Skeletal muscle cell (primary cell): ENCODE data around the gene PRSS1.
"Not testable (repeated sequence)": the region's sequence is repeated elsewhere in the genome, so short reads cannot be mapped to it uniquely, and the experiment has no call there.

ENCODE experiments used
- DNase-seq: peaks from one replicate; pipeline ENCODE4 v3.0.0-alpha.2; 2010; ENCODE audit warnings: low read depth
- H3K4me3 ChIP-seq: 2 replicates; pipeline ENCODE4 v1.5.1; 2011; ENCODE audit warnings: low read depth, mild to moderate bottlenecking, control low read depth, low read length, moderate library complexity

PRSS1 gene

DNA sequence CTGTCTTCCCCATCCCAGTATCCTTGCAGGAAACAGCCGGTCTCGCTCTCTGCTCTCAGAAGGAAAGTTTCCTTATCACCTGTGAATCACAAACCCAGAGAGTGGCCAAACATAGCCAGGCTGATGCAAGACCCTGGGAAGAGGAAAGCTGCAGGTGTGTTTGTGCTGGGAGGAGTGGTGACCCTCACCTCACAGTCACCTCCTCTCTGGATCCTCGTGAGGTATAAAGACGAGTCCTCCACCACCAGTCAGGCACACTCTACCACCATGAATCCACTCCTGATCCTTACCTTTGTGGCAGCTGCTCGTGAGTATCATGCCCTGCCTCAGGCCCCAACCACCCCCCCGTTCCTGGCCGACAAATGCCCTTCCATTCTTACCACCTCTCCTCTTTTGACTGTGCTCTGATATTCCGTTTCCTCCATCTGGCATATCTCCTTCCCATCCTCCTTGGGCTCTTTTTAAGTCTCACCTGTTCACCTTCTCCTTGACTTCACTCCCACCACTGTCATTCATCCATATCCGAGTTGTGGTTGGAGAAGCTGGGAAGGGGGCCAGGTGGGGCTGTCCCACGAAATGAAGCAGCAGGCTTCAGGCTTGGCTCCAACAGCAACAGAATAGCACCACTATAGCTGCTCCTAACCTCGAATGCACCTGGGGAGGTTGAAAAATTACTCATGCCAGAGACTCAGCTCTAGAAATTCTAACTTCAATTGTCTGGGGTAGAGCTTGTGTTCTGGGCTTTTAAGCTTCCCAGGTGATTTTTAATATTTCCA is at the start of gene PRSS1:
Gene PRSS1, plus strand, starts transcription at position 255 of the 776 bp plus-strand sequence. Its CDS starts 13 bp downstream, at position 268.
- DNase-seq: no peak
- no peak within 1 kb of the TSS for H3K4me3 ChIP-seq

DNA sequence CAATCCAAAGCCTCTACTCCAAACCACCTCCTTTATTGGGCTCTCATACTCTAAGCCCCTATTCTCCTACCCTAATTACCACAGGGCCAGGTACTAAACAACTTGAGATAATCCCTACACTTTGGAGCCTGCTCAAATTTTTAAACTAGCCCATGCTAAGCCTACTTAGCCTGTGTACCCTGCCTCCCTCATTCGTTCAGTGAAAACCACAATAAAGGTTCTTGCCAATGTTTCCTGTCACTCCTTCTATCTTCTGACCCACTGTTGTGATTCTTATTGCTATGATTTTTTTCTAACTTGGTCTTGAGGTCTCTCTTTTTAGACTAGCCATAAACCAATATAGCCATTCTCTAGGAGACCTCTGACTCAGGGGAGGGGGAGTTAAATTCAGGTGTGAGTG is 48.3 kb upstream of the PRSS1 start:
- not testable (repeated sequence) for H3K4me3 ChIP-seq, DNase-seq

DNA sequence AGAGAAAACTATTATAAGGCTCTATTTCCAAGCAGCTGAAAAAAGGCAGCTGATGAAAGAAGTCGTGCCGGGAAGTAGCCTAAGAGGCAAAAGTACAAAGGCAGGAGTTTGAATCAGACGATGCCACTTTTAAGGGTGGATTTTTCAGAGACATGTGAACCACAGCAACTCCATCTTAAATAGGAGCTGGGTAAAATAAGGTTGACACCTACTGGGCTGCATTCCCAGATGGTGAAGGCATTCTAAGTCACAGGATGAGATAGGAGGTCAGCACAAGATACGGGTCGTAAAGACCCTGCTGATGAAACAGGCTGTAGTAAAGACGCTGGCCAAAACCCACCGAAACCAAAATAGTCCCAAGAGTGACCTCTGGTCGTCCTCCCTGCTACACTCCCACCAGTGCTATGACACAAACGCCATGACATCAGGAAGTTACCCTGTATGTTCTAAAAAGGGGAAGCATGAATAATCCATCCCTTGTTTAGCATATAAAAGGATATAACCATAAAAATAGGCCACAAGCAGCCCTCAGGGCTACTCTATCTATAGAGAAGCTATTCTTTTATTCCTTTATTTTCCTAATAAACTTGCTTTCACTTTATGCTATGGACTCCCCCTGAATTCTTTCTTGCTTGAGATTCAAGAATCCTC is 45.5 kb upstream of the PRSS1 start:
- no peak overlapping the region for H3K4me3 ChIP-seq
- DNase-seq: no peak

DNA sequence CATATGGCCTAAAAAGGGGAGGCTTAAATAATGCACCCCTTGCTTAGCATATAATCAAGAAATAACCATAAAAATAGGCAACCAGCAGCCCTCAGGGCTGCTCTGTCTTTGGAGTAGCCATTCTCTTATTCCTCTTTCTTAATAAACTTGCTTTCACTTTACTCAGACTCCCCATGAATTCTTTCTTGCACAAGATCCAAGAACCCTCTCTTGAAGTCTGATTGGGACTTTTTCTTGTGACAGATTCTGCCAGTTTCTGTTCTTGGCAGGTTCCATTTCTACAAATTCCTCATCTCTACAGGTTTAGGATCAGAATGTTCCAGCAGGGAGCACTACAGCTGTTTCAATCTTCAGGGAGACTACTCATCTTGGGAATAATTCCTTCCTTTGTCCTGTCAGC is 40.5 kb upstream of the PRSS1 start:
- not testable (repeated sequence) for DNase-seq, H3K4me3 ChIP-seq

DNA sequence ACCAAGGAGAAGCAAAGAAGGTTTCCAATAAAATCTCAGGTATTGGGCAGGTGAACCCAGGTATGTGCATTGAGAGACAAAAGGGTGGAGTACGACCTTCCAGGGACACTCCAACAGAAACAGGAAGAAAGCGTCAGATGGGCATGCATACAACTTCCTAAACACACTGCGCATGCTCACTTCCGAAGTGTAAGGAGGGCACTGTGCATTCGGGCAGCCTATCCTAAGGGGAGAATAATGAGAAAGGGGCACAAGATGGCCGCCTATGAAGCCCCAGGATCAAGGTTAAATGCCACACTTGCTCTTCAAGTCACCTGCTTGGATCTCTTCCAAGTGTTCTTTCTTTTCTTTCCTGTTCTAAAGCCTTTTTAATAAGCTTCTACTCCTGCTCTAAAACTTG is 39.4 kb upstream of the PRSS1 start:
- DNase-seq: no peak

DNA sequence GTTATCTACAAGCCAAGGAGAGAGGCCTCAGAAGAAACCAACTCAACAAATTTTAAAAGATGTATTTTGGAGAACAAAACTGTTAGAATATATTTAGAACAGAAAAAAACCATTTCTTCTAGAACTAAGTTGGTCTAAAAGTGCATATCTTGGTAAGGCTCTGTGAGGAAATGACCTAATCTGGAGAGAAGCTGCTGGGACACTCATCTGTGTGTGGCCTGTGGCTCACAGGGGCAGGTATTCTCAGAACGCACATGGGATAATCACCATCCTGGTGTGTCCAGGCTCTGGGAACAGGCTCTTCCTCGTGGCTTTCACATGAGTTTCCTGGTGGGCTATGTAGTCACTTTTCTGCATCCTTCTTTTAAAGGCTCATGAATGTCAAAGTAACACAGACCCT is 38.1 kb upstream of the PRSS1 start:
- DNase-seq: no peak
- no peak overlapping the region for H3K4me3 ChIP-seq

More for the DNA sequence above, 39.4 kb upstream of the PRSS1 start:
- no peak overlapping the region for H3K4me3 ChIP-seq

DNA sequence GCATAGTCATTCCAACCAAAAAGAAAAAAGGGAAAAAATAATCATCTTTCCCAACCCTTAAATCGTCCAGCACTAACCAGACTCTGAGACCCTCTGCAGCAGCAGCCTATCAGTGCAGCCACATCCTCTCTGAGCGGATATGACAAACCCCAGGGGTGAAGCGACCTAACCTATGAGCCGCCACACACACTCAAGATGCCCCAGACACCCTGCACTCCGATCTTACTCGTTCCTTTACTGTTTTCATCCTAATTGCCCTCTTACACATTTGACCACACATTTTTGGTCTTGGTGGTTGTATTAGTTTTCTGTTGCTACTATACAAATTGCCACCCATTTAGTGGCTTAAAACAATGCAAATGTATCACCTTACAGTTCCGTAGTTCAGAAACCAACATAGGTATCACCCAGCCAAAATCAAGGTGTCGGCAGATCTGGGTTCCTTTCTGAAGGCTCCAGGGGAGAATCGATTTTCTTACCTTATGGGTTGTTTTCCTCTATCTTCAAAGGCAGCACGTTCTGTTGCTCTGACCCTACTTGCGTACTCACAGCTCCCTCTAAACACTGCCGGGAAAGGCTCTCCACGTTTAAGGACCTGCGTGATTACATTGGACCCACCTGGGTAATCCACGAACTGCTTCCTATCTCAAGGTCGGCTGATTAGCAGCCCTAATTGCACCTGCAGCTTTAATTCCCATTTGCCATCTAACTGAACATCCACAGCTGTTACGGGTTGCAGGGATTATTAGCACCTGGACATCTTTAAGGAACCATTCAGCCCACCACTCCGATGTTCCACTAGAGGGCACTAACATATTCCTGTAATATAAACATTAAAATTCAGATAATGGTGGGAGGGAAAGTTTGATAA is 37.3 kb upstream of the PRSS1 start:
- DNase-seq: no peak

DNA sequence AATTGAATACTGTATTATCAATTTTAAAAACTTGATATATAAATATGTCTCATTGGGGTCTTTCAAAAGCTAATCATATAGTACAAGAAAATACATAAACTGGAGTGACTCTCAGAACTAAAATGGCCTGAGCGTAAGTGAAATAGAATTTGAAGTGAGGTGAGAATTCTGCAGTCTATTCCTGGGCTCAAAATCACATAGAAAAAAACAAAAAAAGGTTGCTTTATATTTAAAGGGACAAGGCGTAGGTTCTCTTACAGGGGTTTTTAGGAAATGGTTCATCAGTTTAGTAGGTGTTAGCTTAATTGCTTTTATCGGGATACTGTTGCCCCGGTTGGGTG is 36.7 kb upstream of the PRSS1 start:
- no peak overlapping the region for H3K4me3 ChIP-seq

More for the DNA sequence above, 37.3 kb upstream of the PRSS1 start:
- H3K4me3 ChIP-seq: no peak overlapping the region

DNA sequence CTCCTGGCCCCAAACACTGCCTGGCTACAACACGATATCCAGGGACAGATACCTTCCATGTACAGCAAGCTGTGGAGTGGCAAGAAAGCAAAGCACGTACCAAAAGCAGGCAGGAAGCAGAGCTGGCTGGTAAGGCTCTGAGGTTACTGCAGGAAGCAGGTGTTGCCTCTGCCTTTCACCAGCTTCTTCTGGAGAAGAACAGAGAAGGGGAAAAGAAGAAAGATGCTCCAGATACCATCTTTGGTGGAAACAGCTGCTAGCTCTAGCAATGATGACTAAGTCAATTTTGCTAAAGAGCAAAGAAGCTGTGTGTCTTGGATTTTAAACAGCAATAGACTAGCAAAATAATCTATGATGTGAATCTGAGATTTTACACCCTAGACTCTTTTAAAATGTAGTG is 34.9 kb upstream of the PRSS1 start:
- no peak for DNase-seq
- no peak overlapping the region for H3K4me3 ChIP-seq

More for the DNA sequence above, 36.7 kb upstream of the PRSS1 start:
- no peak for DNase-seq

DNA sequence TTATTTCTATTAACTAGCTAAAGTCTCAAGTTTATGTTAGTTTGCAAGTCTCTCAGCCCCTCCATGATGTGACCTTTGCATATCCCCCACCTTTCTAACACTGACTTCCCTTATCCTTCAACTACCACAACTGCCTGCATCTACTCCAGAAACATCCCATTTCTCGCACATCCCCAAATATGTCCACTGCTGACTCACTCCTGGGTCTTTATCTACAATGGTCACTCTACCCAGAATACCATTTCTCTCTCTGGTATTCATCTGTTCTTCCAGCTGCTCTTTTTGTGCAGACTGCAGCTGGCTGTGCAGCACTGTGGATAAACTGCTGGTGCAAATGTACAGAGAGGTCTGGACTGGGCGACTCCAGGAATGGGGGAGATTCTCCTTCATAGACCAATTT is 32.7 kb upstream of the PRSS1 start:
- no peak overlapping the region for H3K4me3 ChIP-seq
- DNase-seq: no peak

DNA sequence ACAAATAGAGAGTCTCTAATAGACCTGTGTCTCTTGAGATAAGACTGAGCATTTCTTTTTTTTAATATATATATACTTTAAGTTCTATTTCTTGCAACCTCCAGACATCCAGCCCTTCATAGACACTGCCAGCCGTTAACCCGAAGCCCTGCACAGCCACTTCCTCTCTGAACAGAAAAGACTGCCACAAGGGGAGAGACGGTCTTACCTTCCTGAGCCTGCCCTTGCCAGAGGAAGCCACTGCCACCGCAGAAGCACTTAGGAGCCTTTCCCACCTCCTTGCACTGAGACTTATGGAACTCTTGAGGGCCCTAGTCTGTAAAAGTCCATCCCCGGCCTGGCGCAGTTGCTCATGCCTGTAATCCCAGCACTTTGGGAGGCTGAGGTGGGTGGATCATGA is 31.8 kb upstream of the PRSS1 start:
- H3K4me3 ChIP-seq: no peak overlapping the region

DNA sequence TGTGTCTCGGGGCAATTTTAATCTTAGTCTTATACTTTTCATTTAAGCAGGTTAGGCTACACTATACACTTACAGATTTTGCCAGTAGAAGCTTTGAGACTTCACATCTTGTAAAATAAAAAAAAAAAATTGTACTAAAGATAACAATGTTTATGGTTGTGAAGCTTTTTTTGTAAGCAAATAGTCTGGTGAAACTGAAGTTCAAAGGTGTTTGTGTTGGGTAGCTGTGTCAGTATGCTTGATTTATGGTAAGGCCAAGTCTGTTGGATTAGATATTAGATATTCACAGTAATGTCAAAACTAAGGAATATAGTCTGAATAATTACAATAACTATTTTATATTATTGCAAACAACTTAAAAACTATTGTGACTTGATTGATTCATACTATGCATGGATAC is 31.0 kb upstream of the PRSS1 start:
- no peak for DNase-seq
- no peak overlapping the region for H3K4me3 ChIP-seq

More for the DNA sequence above, 31.8 kb upstream of the PRSS1 start:
- no peak for DNase-seq

DNA sequence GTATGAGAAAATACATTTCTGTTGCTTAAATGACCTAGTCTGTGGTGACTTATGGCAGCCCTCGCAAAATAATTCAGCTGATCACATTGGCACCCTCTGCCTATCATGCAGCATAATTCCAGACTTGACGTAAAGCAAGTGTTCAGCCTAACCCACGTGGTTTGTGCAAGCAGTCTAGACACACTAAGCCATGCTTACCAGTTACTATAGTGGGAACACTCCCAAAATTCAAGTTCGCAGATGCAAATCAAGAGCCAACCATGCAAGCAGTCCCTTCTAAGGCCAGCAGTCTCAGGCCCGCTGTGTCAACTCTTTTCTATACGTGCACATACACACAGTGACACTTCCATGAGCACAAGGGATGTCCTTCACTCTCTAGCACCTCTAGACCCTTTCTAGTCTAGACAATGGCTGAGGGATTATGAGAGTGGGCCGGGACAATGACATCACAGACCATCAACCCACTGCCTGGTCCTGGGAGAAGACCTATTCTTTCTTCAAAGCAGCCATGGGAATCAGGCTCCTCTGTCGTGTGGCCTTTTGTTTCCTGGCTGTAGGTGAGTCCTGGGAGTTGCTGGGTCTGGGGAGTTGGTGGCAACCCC is 29.0 kb upstream of the PRSS1 start:
- H3K4me3 ChIP-seq: no peak overlapping the region
- DNase-seq: no peak

DNA sequence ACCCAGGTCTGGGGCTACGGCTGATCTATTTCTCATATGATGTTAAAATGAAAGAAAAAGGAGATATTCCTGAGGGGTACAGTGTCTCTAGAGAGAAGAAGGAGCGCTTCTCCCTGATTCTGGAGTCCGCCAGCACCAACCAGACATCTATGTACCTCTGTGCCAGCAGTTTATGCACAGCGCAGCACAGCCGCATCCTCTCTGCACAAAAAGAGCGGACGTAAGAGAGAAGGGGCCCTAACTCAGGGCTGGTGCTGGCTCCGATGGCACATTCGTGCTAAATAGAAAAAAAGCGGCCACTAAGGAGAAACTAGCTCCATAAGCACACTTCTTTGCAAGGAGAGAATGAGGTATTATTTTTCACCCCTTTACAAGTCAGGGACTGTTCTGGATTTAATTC is 28.3 kb upstream of the PRSS1 start:
- no peak overlapping the region for H3K4me3 ChIP-seq

DNA sequence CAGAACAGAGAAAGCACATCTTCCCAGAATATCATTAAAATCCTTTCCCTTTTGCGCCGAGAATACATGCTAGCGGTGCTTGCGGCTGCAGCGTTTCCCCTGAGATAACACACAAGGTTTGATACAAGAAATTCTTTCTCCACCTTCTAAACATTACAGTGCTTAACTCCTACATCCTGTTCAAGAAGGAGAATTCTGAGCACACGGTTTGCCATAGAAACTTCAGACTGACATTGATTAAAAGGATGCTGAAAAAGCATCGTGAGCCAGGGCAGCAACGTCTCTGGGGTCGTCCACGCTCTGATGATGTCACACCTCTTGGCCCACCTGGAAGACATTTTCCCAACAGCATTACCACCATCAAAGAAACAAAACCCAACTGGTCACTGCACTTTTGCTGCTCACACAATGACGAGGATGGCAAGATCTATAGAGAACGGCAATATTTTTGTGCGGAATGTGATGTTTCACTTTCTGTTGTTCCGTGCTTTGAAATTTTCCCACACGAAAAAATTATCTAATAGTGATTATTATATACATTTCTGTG is 27.0 kb upstream of the PRSS1 start:
- H3K4me3 ChIP-seq: no peak overlapping the region
- no peak for DNase-seq

More for the DNA sequence above, 28.3 kb upstream of the PRSS1 start:
- no peak for DNase-seq

DNA sequence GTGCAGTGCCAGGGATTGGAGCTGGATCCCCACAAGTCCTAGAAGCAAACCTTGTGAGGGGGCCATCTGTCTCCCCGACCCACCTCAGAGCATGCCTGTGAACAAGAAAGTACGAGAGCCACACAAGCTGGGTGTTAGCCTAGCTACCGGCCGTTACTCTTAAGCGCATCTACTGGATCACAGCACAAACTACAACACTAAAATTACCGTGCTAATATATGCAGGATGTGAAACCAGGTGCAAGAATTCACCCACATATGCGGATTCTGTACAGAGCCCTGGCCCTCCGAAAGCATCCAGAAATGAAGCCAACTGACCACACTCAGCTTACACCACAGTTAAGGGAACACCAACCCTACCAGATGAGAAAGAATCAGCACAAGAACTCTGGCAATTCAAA is 16.0 kb upstream of the PRSS1 start:
- DNase-seq: no peak
- no peak overlapping the region for H3K4me3 ChIP-seq

DNA sequence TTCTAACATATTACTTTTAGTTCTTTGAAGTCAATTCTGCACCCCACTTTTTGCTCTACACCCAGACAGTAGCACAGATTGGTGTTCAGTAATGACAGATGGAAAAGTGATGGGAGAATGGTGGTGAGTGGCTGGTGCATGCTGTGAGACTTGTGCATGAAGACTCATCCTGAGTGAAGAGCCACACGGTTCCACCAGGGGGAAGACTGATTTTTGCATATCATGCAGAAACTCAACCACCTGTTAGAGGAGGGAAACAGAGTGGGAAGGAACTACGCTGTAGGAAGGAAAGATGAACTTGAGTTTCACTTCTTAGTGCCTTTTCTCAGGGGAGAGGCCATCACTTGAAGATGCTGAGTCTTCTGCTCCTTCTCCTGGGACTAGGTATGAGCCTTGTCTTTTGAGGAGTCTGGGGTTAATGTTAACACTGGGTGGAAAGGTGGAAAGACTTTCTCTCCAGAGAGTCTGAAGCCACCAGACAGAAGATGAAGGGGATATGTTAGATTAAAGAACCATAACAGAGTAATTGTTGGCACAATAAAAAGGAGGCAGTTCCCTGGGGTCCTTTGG is 9.3 kb upstream of the PRSS1 start:
- H3K4me3 ChIP-seq: no peak overlapping the region
- DNase-seq: no peak

DNA sequence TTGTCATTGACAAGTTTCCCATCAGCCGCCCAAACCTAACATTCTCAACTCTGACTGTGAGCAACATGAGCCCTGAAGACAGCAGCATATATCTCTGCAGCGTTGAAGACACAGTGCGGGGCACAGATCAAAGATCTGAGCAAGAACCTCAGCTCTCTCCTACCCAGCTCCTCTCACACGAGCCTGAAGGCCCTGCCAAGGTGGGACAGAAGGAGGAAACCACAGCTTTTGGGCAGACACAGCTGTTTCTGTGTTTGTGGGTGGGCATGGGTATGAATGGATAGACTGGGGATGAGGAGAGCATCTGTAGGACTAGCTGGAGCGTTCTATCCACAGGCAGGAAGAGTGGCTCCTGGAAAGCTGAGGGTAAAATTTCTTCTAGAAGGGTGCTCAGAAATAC is 8.5 kb upstream of the PRSS1 start:
- DNase-seq: no peak
- H3K4me3 ChIP-seq: no peak overlapping the region

DNA sequence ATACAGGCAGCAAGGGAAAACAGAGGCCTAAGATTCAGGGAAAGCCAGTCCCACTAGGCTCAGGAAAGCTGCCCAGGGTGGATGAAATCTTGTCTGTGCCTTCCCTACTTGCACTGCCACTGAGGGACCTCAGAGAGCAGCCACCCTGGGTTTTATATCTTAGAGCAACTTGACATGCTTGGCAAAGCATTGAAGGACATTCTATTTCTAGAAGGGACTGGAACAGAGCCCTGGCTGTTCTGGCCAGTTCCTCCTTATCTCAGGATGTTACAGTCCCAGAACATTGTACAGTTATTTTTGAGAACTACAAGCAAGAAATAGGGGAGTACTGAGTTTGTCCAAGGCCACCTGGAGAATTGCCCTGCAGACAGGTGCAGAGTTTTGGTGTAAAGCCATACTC is 7.3 kb upstream of the PRSS1 start:
- not testable (repeated sequence) for DNase-seq

More for the DNA sequence above, 7.3 kb upstream of the PRSS1 start:
- not testable (repeated sequence) for H3K4me3 ChIP-seq
